IMR-90 (cell line): ENCODE results near the gene FAM98C. TPM values are rescaled to one million over a fixed set of nuclear protein-coding genes. Genes with fewer than 3 reads are reported as not detected.

Experiments
- ATAC-seq: fragments of 200-7000 bp; cut with Tn5 transposase; 2 replicates; pipeline ENCODE4 v1.9.1; 2020; ENCODE audit warnings: low read depth, mild to moderate bottlenecking, moderate library complexity
- BruUV-seq: library from RNA; stranded (reverse); fragments of 400-500 nt; replicated peaks from 2 replicates; lab custom pipeline; 2021; lab: Mats Ljungman, UMichigan
- CTCF ChIA-PET: fragments of 300-600 bp; formaldehyde crosslinking; extraction: SDS; loops from one replicate; lab custom pipeline; 2021; ENCODE audit warnings: antibody characterized with exemption; lab: Yijun Ruan, JAX
- POLR2A ChIA-PET: fragments of 300-600 bp; sonication (Branson Sonifier 250); formaldehyde crosslinking; loops from one replicate; lab custom pipeline; 2022; ENCODE audit warnings: antibody characterized with exemption; ENCODE audit not compliant: unreplicated experiment; lab: Charles Lee
- DNase-seq: peaks from one replicate; pipeline ENCODE4 v3.0.0; 2013
- H2AFZ ChIP-seq: replicated peaks from 2 replicates; pipeline ENCODE3; 2013; ENCODE audit warnings: low read length, mild to moderate bottlenecking; ENCODE audit not compliant: poor library complexity
- H2AK5ac ChIP-seq: 2 replicates; pipeline ENCODE4 v1.6.1; 2013; ENCODE audit warnings: low read depth, low read length, inconsistent platforms
- H2AK9ac ChIP-seq: replicated peaks from 2 replicates; pipeline ENCODE3; 2013; ENCODE audit warnings: mild to moderate bottlenecking, low read depth, low read length, moderate library complexity; ENCODE audit not compliant: poor library complexity
- H2BK120ac ChIP-seq: 2 replicates; pipeline ENCODE4 v1.6.1; 2013; ENCODE audit warnings: low read depth, low read length, inconsistent platforms
- H2BK15ac ChIP-seq: 3 replicates; pipeline ENCODE4 v1.6.1; 2013; ENCODE audit warnings: low read depth, low read length, inconsistent platforms
- H2BK20ac ChIP-seq: 2 replicates; pipeline ENCODE4 v1.6.1; 2013; ENCODE audit warnings: low read depth, mild to moderate bottlenecking, inconsistent platforms, low read length, moderate library complexity
- H2BK5ac ChIP-seq: 2 replicates; pipeline ENCODE4 v1.6.1; 2013; ENCODE audit warnings: mild to moderate bottlenecking, low read depth, low read length, inconsistent platforms; ENCODE audit not compliant: poor library complexity, severe bottlenecking
- H3K14ac ChIP-seq: replicated peaks from 2 replicates; pipeline ENCODE4 v1.6.1; 2013; ENCODE audit warnings: low read depth, low read length, inconsistent platforms
- H3K18ac ChIP-seq: 2 replicates; pipeline ENCODE4 v1.6.1; 2013; ENCODE audit warnings: low read depth, low read length, control low read depth
- H3K23ac ChIP-seq: 2 replicates; pipeline ENCODE4 v1.6.1; 2013; ENCODE audit warnings: low read depth, low read length, inconsistent platforms
- H3K27ac ChIP-seq: 2 replicates; pipeline ENCODE4 v1.5.1; 2013; ENCODE audit warnings: mild to moderate bottlenecking, control low read depth, low read length; ENCODE audit not compliant: insufficient read depth
- H3K27me3 ChIP-seq: 2 replicates; pipeline ENCODE4 v1.6.1; 2013; ENCODE audit warnings: low read length; ENCODE audit not compliant: control insufficient read depth, insufficient read depth
- H3K36me3 ChIP-seq: 2 replicates; pipeline ENCODE4 v1.6.1; 2013; ENCODE audit warnings: low read length, mixed read lengths; ENCODE audit not compliant: control insufficient read depth, insufficient read depth
- H3K4ac ChIP-seq: 2 replicates; pipeline ENCODE4 v1.6.1; 2013; ENCODE audit warnings: low read depth, low read length, inconsistent platforms
- H3K4me1 ChIP-seq: 2 replicates; pipeline ENCODE4 v1.6.1; 2013; ENCODE audit warnings: low read length, mixed read lengths; ENCODE audit not compliant: control insufficient read depth, insufficient read depth
- H3K4me2 ChIP-seq: 2 replicates; pipeline ENCODE4 v1.6.1; 2013; ENCODE audit warnings: low read depth, mild to moderate bottlenecking, control low read depth, low read length, moderate library complexity
- H3K4me3 ChIP-seq: 2 replicates; pipeline ENCODE4 v1.5.1; 2013; ENCODE audit warnings: low read depth, mild to moderate bottlenecking, control low read depth, low read length, moderate library complexity; ENCODE audit not compliant: insufficient read depth
- H3K56ac ChIP-seq: 2 replicates; pipeline ENCODE4 v1.6.1; 2013; ENCODE audit warnings: low read length, inconsistent platforms; ENCODE audit not compliant: insufficient read depth; ENCODE audit errors: extremely low read depth
- H3K79me1 ChIP-seq, 2 experiments: 2 replicates each; pipeline ENCODE4 v1.6.1; 2013; ENCODE audit warnings: low read length in 2 of 2, inconsistent platforms in 1 of 2, low read depth in 1 of 2
- H3K9ac ChIP-seq: 2 replicates; pipeline ENCODE4 v1.6.1; 2013; ENCODE audit warnings: low read depth, low read length, control low read depth
- H3K9me1 ChIP-seq: 2 replicates; pipeline ENCODE4 v1.6.1; 2013; ENCODE audit warnings: low read length, inconsistent platforms; ENCODE audit not compliant: insufficient read depth
- H3K9me3 ChIP-seq: 2 replicates; pipeline ENCODE4 v1.6.1; 2013; ENCODE audit warnings: low read length; ENCODE audit not compliant: control insufficient read depth, insufficient read depth
- H4K20me1 ChIP-seq: 2 replicates; pipeline ENCODE4 v1.6.1; 2013; ENCODE audit warnings: low read length, inconsistent platforms; ENCODE audit not compliant: insufficient read depth
- H4K5ac ChIP-seq: 2 replicates; pipeline ENCODE4 v1.6.1; 2013; ENCODE audit warnings: mild to moderate bottlenecking, low read depth, low read length, control low read depth
- H4K8ac ChIP-seq, 2 experiments: 2 replicates each; pipeline ENCODE4 v1.6.1; 2013; ENCODE audit warnings: low read depth in 2 of 2, low read length in 2 of 2, control low read depth in 1 of 2, inconsistent platforms in 1 of 2
- H4K91ac ChIP-seq: 2 replicates; pipeline ENCODE4 v1.6.1; 2013; ENCODE audit warnings: low read depth, low read length, inconsistent platforms; ENCODE audit not compliant: insufficient read depth
- BHLHE40 ChIP-seq: fragments of 150-350 bp; IDR thresholded peaks from 2 replicates; pipeline ENCODE4 v1.6.1; 2016; ENCODE audit warnings: mild to moderate bottlenecking, low read depth, low read length
- CEBPB ChIP-seq: IDR thresholded peaks from 2 replicates; pipeline ENCODE4 v1.6.1; 2012; ENCODE audit warnings: low read depth, low read length, improper control_type of control experiment
- CHD1 ChIP-seq: IDR thresholded peaks from 2 replicates; pipeline ENCODE4 v1.6.1; 2012; ENCODE audit warnings: low read depth, low read length, improper control_type of control experiment
- FOS ChIP-seq: fragments of 150-350 bp; IDR thresholded peaks from 2 replicates; pipeline ENCODE4 v1.6.1; 2016; ENCODE audit warnings: low read depth, low read length
- MAFK ChIP-seq: IDR thresholded peaks from 2 replicates; pipeline ENCODE4 v1.6.1; 2012; ENCODE audit warnings: low read depth, low read length, improper control_type of control experiment
- MAZ ChIP-seq: IDR thresholded peaks from 2 replicates; pipeline ENCODE4 v1.6.1; 2012; ENCODE audit warnings: low read depth, mild to moderate bottlenecking, low read length, improper control_type of control experiment, moderate library complexity, borderline replicate concordance
- MXI1 ChIP-seq: IDR thresholded peaks from 2 replicates; pipeline ENCODE4 v1.6.1; 2012; ENCODE audit warnings: low read depth, mild to moderate bottlenecking, low read length, moderate library complexity, borderline replicate concordance
- NFE2L2 ChIP-seq: fragments of 150-350 bp; IDR thresholded peaks from 2 replicates; pipeline ENCODE4 v1.6.1; 2016; ENCODE audit warnings: low read depth, mild to moderate bottlenecking, low read length
- POLR2A ChIP-seq: IDR thresholded peaks from 2 replicates; pipeline ENCODE4 v1.6.1; 2012; ENCODE audit warnings: mild to moderate bottlenecking, low read depth, low read length
- RAD21 ChIP-seq: IDR thresholded peaks from 2 replicates; pipeline ENCODE4 v1.6.1; 2012; ENCODE audit warnings: low read length, improper control_type of control experiment
- RCOR1 ChIP-seq: IDR thresholded peaks from 2 replicates; pipeline ENCODE4 v1.6.1; 2012; ENCODE audit warnings: mild to moderate bottlenecking, low read length, improper control_type of control experiment; ENCODE audit not compliant: insufficient replicate concordance
- RFX5 ChIP-seq: IDR thresholded peaks from 2 replicates; pipeline ENCODE4 v1.8.0; 2012; ENCODE audit warnings: low read depth, mild to moderate bottlenecking, low read length, moderate library complexity
- SMC3 ChIP-seq: fragments of 150-350 bp; IDR thresholded peaks from 2 replicates; pipeline ENCODE4 v1.6.1; 2016; ENCODE audit warnings: low read depth, mild to moderate bottlenecking, antibody characterized with exemption, low read length, moderate library complexity
- WGBS, 2 experiments: methylation state at CpG; one replicate each; pipeline versions ENCODE4 v1.1.5 to v1.1.7; 2013; ENCODE audit warnings: missing lambda C conversion rate in 2 of 2; ENCODE audit not compliant: insufficient read length in 1 of 2; ENCODE audit errors: extremely low coverage in 2 of 2; 5-methylcytosine and 5-hydroxymethylcytosine counted together
- dilution Hi-C: fragments of 300-500 bp; cut with HindIII; formaldehyde crosslinking; loops from one replicate; pipeline ENCODE4 v1.14.3; 2018; ENCODE audit warnings: low sequenced_read_pairs; ENCODE audit not compliant: unreplicated experiment
- in situ Hi-C: fragments of 300-500 bp; cut with MboI; formaldehyde crosslinking; loops from 3 replicates; pipeline ENCODE4 v1.14.3; 2019; ENCODE audit warnings: low sequenced_read_pairs, inconsistent platforms, mixed read lengths
- intact Hi-C: fragments of 100-400 bp; cut with micrococcal nuclease; formaldehyde crosslinking; loops from 2 replicates; pipeline ENCODE4 v1.10.0; 2022
- polyA plus RNA-seq, 3 experiments: library from polyadenylated mRNA; depleted of rRNA; stranded (reverse); fragments of >200 nt; gene quantifications; 2 replicates each; pipeline ENCODE4 v1.2.3, GENCODE V29; 2012; ENCODE audit warnings: low replicate concordance in 1 of 3
- total RNA-seq: library from RNA; depleted of rRNA; stranded (reverse); fragments of >200 nt; gene quantifications from 2 replicates; pipeline ENCODE4 v1.2.3, GENCODE V29; 2012
- TF ChIP-seq, protein P1 (sequence below): conservative IDR thresholded peaks from 2 replicates; pipeline ENCODE4 v1.5.1; 2012; ENCODE audit warnings: mild to moderate bottlenecking, low read depth, low read length, improper control_type of control experiment
- TF ChIP-seq, protein P2 (sequence below): fragments of 150-350 bp; IDR thresholded peaks from 2 replicates; pipeline ENCODE4 v1.6.1; 2017; ENCODE audit warnings: mild to moderate bottlenecking, antibody characterized with exemption, low read length, low read depth
- TF ChIP-seq, protein P3 (sequence below): fragments of 150-350 bp; IDR thresholded peaks from 2 replicates; pipeline ENCODE4 v1.6.1; 2016; ENCODE audit warnings: low read depth, mild to moderate bottlenecking, low read length, moderate library complexity, borderline replicate concordance

The FAM98C gene
- total and polyA plus RNA-seq, 2 of the 4 experiments (the other 2 are of a cell fraction), result 3.6 to 17.9 TPM

DNA sequence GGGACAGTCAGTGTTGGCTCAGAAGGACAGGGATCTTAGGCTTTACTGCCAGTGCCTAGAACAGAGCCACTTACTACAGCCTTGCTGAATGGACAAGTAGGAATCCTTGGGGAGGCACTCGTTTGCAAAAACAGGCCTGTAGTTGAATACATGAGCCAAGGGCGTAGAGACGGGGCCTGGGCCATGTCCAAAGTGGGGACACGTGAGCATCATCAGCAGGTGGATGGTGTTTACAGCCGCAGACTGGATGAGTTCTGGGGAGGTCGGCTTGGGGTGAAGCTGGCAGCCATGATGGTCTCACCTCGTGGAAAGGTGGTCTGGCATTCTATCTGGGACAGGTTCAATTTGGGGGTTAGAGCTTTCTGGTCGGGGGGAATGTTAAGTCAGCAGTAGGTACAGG lies 48.1 kb downstream of the FAM98C start:
- Histone ChIP-seq H3K9me3 (no peaks in the 10 kb centered on the region), H3K23ac (no peak overlapping the region), H3K4ac (no peak overlapping the region), H3K14ac (no peak overlapping the region), H2BK5ac (no peak overlapping the region), H3K4me3 (no peak overlapping the region), H4K20me1 (no peaks in the 10 kb centered on the region), H2AFZ (no peak overlapping the region), H3K56ac (no peak overlapping the region), H3K4me1 (no peaks in the 10 kb centered on the region), H2BK20ac (no peak overlapping the region), H3K27me3 (peaks cover 6% of the 10 kb centered on the region; the same call in 1 of the 2 replicates), H3K4me2 (no peak overlapping the region), H3K27ac (no peak overlapping the region), H2AK9ac (no peak overlapping the region), H3K9ac (no peak overlapping the region), H3K79me1 (no peaks in the 10 kb centered on the region), H2BK15ac (no peak overlapping the region), H4K91ac (no peak overlapping the region), H3K18ac (no peak overlapping the region), H4K5ac (no peak overlapping the region), H3K9me1 (no peaks in the 10 kb centered on the region), H2AK5ac (no peak overlapping the region), H4K8ac (no peak overlapping the region), H2BK120ac (no peak overlapping the region), H3K36me3 (no peaks in the 10 kb centered on the region)
- in situ Hi-C loops, result loop anchor here (25.0 kb wide), 1 partner anchor 761 kb away; the partner anchor contains the start of gene SYCN
- intact Hi-C loops, result no loop called here
- no peak for ATAC-seq
- ChIA-PET CTCF (no interaction called here), POLR2A (no interaction called here)
- dilution Hi-C loops, result no loop called here
- no TSS peak for BruUV-seq
- TF ChIP-seq, protein P1, sequence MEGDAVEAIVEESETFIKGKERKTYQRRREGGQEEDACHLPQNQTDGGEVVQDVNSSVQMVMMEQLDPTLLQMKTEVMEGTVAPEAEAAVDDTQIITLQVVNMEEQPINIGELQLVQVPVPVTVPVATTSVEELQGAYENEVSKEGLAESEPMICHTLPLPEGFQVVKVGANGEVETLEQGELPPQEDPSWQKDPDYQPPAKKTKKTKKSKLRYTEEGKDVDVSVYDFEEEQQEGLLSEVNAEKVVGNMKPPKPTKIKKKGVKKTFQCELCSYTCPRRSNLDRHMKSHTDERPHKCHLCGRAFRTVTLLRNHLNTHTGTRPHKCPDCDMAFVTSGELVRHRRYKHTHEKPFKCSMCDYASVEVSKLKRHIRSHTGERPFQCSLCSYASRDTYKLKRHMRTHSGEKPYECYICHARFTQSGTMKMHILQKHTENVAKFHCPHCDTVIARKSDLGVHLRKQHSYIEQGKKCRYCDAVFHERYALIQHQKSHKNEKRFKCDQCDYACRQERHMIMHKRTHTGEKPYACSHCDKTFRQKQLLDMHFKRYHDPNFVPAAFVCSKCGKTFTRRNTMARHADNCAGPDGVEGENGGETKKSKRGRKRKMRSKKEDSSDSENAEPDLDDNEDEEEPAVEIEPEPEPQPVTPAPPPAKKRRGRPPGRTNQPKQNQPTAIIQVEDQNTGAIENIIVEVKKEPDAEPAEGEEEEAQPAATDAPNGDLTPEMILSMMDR, result no peak
- no peak for TF ChIP-seq RCOR1
- no peak for TF ChIP-seq NFE2L2
- TF ChIP-seq, protein P2, sequence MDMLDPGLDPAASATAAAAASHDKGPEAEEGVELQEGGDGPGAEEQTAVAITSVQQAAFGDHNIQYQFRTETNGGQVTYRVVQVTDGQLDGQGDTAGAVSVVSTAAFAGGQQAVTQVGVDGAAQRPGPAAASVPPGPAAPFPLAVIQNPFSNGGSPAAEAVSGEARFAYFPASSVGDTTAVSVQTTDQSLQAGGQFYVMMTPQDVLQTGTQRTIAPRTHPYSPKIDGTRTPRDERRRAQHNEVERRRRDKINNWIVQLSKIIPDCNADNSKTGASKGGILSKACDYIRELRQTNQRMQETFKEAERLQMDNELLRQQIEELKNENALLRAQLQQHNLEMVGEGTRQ, result no peak
- no peak for TF ChIP-seq MAFK
- TF ChIP-seq SMC3, result no peak
- no peak for TF ChIP-seq POLR2A
- no peak for TF ChIP-seq BHLHE40
- no peak for TF ChIP-seq MXI1
- TF ChIP-seq, protein P3, sequence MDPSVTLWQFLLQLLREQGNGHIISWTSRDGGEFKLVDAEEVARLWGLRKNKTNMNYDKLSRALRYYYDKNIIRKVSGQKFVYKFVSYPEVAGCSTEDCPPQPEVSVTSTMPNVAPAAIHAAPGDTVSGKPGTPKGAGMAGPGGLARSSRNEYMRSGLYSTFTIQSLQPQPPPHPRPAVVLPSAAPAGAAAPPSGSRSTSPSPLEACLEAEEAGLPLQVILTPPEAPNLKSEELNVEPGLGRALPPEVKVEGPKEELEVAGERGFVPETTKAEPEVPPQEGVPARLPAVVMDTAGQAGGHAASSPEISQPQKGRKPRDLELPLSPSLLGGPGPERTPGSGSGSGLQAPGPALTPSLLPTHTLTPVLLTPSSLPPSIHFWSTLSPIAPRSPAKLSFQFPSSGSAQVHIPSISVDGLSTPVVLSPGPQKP, result no peak
- no peak for TF ChIP-seq RFX5
- TF ChIP-seq MAZ, result no peak
- TF ChIP-seq CHD1, result no peak
- TF ChIP-seq RAD21, result no peak
- TF ChIP-seq FOS, result no peak
- no peak for TF ChIP-seq CEBPB
- DNase-seq, result no peak
- WGBS, 2 experiments, result 71% methylated on average over 5 of the region's 8 CpGs; no CpG with 5 or more reads in 1 of the 2 experiments
